Measurements from ENCODE around the gene EIPR1. TPM values are rescaled to one million over a fixed set of nuclear protein-coding genes. Genes with fewer than 3 reads are reported as not detected.

EIPR1 gene
- total RNA-seq, 1 experiment from 2014 or later = 27.8 TPM

- no peaks in the 10 kb centered on the region for H3K4me1 ChIP-seq (ENCODE audit: insufficient read depth, low read length)
- no peak overlapping the region for H3K14ac ChIP-seq (ENCODE audit: insufficient read depth, low read length)
- no peak overlapping the region for H4K91ac ChIP-seq (ENCODE audit: insufficient read length, low read depth, low read length)
- H3K27ac ChIP-seq (ENCODE audit: insufficient read length, low read depth, low read length) = no peak overlapping the region
- H2BK12ac ChIP-seq (ENCODE audit: insufficient read length, low read depth, low read length) = no peak overlapping the region
- H3K79me1 ChIP-seq (ENCODE audit: insufficient read depth, low read depth, low read length, poor library complexity, severe bottlenecking) = no peaks in the 10 kb centered on the region
- H2AK5ac ChIP-seq (ENCODE audit: insufficient read length, low read length) = no peak overlapping the region
- H4K8ac ChIP-seq (replicated peaks; ENCODE audit: insufficient read length, low read depth, low read length) = no peak overlapping the region
- Mint-ChIP-seq H3K4me3 (no peak overlapping the region), H3K4me1 (no peaks in the 10 kb centered on the region), H3K27me3 (ENCODE audit: low read depth) (no peaks in the 10 kb centered on the region), H3K9me3 (peaks cover 0 to 3% of the 10 kb centered on the region in 2 experiments; a peak in 2 of 5 replicates), H3K27ac (no peak overlapping the region), H3K36me3 (ENCODE audit: insufficient read depth in 1 of 3, low read depth in 3 of 3) (peaks cover 5 to 14% (median 14%) of the 10 kb centered on the region in 3 experiments; a peak in 6 of 7 replicates)
- TF ChIP-seq CTCF (conservative IDR thresholded peaks at IDR 0.05) = no peak
- no peaks in the 10 kb centered on the region for H3K79me2 ChIP-seq (ENCODE audit: insufficient read depth, low read length)
- H3K4ac ChIP-seq (ENCODE audit: low read depth, low read length) = no peak overlapping the region
- H4K5ac ChIP-seq (ENCODE audit: insufficient read length, low read depth, low read length) = no peak overlapping the region
- no peak overlapping the region for H3T11ph ChIP-seq (ENCODE audit: low read length)
- H3K4me2 ChIP-seq (ENCODE audit: insufficient read depth, insufficient read length, low read length) = no peak overlapping the region
- H2BK20ac ChIP-seq (ENCODE audit: low read depth, low read length, poor library complexity, severe bottlenecking) = no peak overlapping the region
- H2BK120ac ChIP-seq (ENCODE audit: low read depth, low read length, poor library complexity, severe bottlenecking) = no peak overlapping the region
- H3K56ac ChIP-seq (ENCODE audit: insufficient read length, low read depth, low read length) = no peak overlapping the region
- no peak overlapping the region for H3K9ac ChIP-seq (ENCODE audit: extremely low read depth, insufficient read length, low read length)
- no peaks in the 10 kb centered on the region for H3K27me3 ChIP-seq (ENCODE audit: insufficient read depth, low read length)
- H2AFZ ChIP-seq (ENCODE audit: low read length) = no peak overlapping the region
- H3K23me2 ChIP-seq (ENCODE audit: insufficient read length, low read depth, low read length, poor library complexity, severe bottlenecking) = no peaks in the 10 kb centered on the region
- DNase-seq = no peak
- no peak overlapping the region for H3K23ac ChIP-seq (ENCODE audit: insufficient read length, low read depth, low read length)
- no peak overlapping the region for H3K18ac ChIP-seq (ENCODE audit: insufficient read length, low read depth, low read length)
- no peak overlapping the region for H2BK15ac ChIP-seq (ENCODE audit: low read depth, low read length)
- WGBS (ENCODE audit: extremely low coverage, insufficient read length, low lambda C conversion rate) = no CpG with 5 or more reads among the region's 10 CpGs
- H4K20me1 ChIP-seq (ENCODE audit: control insufficient read depth, insufficient read depth, insufficient read length) = no peaks in the 10 kb centered on the region
- no peak overlapping the region for H2BK5ac ChIP-seq (ENCODE audit: insufficient read length, low read length)
- no peaks in the 10 kb centered on the region for H3K9me3 ChIP-seq (ENCODE audit: control insufficient read depth, low read depth, low read length)
Measured at GRCh38 chr2:3183766-3184165, 193.9 kb downstream of the EIPR1 start.
